Effector CD8-positive, alpha-beta T cell (primary cell): Measurements from ENCODE around the gene SH2D1B.

Source experiments
- DNase-seq: peaks from one replicate; lab custom pipeline; 2025; lab: John Stamatoyannopoulos, UW

Gene SH2D1B

GRCh38 chr1:162381941-162382750 lies 29.8 kb downstream of the SH2D1B start:
- no peak for DNase-seq

- no peak for DNase-seq
These were observed 30.6 kb downstream of the SH2D1B start, which contains the start of gene C1orf226 for GRCh38 chr1:162381383-162381782. C1orf226 (plus strand) TSS chr1:162381728; CDS start chr1:162381902, 174 bp downstream.

- no peak for DNase-seq
These were observed 31.7 kb downstream of the SH2D1B start for GRCh38 chr1:162380061-162380846.

- no peak for DNase-seq
These were observed 35.2 kb downstream of the SH2D1B start, which contains the start of gene SPATA46 for GRCh38 chr1:162376691-162377090. SPATA46 (minus strand) TSS chr1:162376854; CDS start chr1:162376790, 64 bp downstream.

- DNase-seq: no peak
These were observed 36.5 kb downstream of the SH2D1B start for GRCh38 chr1:162375463-162375862.

GRCh38 chr1:162374406-162374805 lies 37.5 kb downstream of the SH2D1B start:
- DNase-seq: no peak

- DNase-seq: no peak
These were observed 38.2 kb downstream of the SH2D1B start for GRCh38 chr1:162373541-162374260.

- no peak for DNase-seq
These were observed 38.9 kb downstream of the SH2D1B start for GRCh38 chr1:162373072-162373427.

- DNase-seq: no peak
These were observed 39.5 kb downstream of the SH2D1B start for GRCh38 chr1:162372159-162373071.

GRCh38 chr1:162371611-162372010 lies 40.3 kb downstream of the SH2D1B start:
- DNase-seq: no peak

GRCh38 chr1:162370721-162371120 lies 41.2 kb downstream of the SH2D1B start:
- DNase-seq: no peak

GRCh38 chr1:162370161-162370560 lies 41.8 kb downstream of the SH2D1B start:
- DNase-seq: no peak

GRCh38 chr1:162369571-162369970 lies 42.4 kb downstream of the SH2D1B start:
- no peak for DNase-seq

- no peak for DNase-seq
These were observed 43.5 kb downstream of the SH2D1B start for GRCh38 chr1:162368451-162368850.

- DNase-seq: no peak
These were observed 44.2 kb downstream of the SH2D1B start for GRCh38 chr1:162367772-162368171.

- DNase-seq: no peak
These were observed 44.9 kb downstream of the SH2D1B start for GRCh38 chr1:162367073-162367472.

GRCh38 chr1:162366671-162367070 lies 45.3 kb downstream of the SH2D1B start:
- no peak for DNase-seq

- DNase-seq: no peak
These were observed 45.8 kb downstream of the SH2D1B start for GRCh38 chr1:162366149-162366548.

GRCh38 chr1:162365284-162366020 lies 46.5 kb downstream of the SH2D1B start:
- DNase-seq: no peak

- DNase-seq: no peak
These were observed 47.4 kb downstream of the SH2D1B start for GRCh38 chr1:162364498-162364897.

- no peak for DNase-seq
These were observed 48.1 kb downstream of the SH2D1B start for GRCh38 chr1:162363823-162364222.
